Measurements from ENCODE around the gene NMT2. TPM values are rescaled to one million over a fixed set of nuclear protein-coding genes. Genes with fewer than 3 reads are reported as not detected.

The NMT2 gene
- polyA plus RNA-seq, 3 donors, result 0.35 to 1.1 (median 0.36) TPM

GRCh38 chr10:15137636-15138035, 30.9 kb downstream of the NMT2 start:
- Mint-ChIP-seq H3K27me3 (ENCODE audit: low read depth in 3 of 3) (no peaks in the 10 kb centered on the region), H3K4me3 (no peak overlapping the region), H3K4me1 (peaks cover 2% of the 10 kb centered on the region), H3K9me3 (peaks cover 0 to 1% (median 0%) of the 10 kb centered on the region in 7 donors), H3K27ac (no peak overlapping the region), H3K36me3 (no peaks in the 10 kb centered on the region)
- Histone ChIP-seq H3K4me3 (replicated peaks in 1 of 3; ENCODE audit: low read depth in 2 of 3, low read length in 3 of 3) (no peak overlapping the region), H3K79me2 (ENCODE audit: insufficient read depth, low read length) (no peaks in the 10 kb centered on the region), H4K20me1 (ENCODE audit: insufficient read depth, low read length) (no peaks in the 10 kb centered on the region), H3K9ac (ENCODE audit: insufficient read depth, low read length, poor library complexity, severe bottlenecking) (no peak overlapping the region), H3K9me3 (replicated peaks in 1 of 2; ENCODE audit: control insufficient read depth in 1 of 2, insufficient read depth in 1 of 2, low read length in 2 of 2) (no peaks in the 10 kb centered on the region), H3K36me3 (replicated peaks in 1 of 2; ENCODE audit: control insufficient read depth in 1 of 2, insufficient read depth in 2 of 2, low read length in 2 of 2) (no peaks in the 10 kb centered on the region), H3K27ac (ENCODE audit: low read depth in 1 of 2, low read length in 2 of 2) (no peak overlapping the region), H3K4me1 (ENCODE audit: control insufficient read depth in 1 of 2, insufficient read depth in 2 of 2, low read length in 2 of 2) (no peaks in the 10 kb centered on the region), H3K4me2 (replicated peaks; ENCODE audit: extremely low read depth, low read length, poor library complexity, severe bottlenecking) (no peak overlapping the region), H2AFZ (ENCODE audit: insufficient read depth, low read depth, low read length, poor library complexity, severe bottlenecking) (no peak overlapping the region), H3K27me3 (ENCODE audit: control insufficient read depth in 2 of 2, insufficient read depth in 2 of 2, low read length in 2 of 2) (no peaks in the 10 kb centered on the region)
- WGBS (ENCODE audit: insufficient coverage), result 100% methylated on average over 1 of the region's 1 CpG
- peak in 2 of 3 donors; percentile 5 to 19 for DNase-seq
- intact Hi-C loops (cut with micrococcal nuclease), result no loop called here
- no peak for TF ChIP-seq CTCF (IDR thresholded peaks at IDR 0.05)

GRCh38 chr10:15137036-15137359, 31.5 kb downstream of the NMT2 start:
- intact Hi-C loops (cut with micrococcal nuclease), result no loop called here
- Histone ChIP-seq H3K4me2 (replicated peaks; ENCODE audit: extremely low read depth, low read length, poor library complexity, severe bottlenecking) (no peak overlapping the region), H2AFZ (ENCODE audit: insufficient read depth, low read depth, low read length, poor library complexity, severe bottlenecking) (no peak overlapping the region), H3K36me3 (replicated peaks in 1 of 2; ENCODE audit: control insufficient read depth in 1 of 2, insufficient read depth in 2 of 2, low read length in 2 of 2) (no peaks in the 10 kb centered on the region), H3K9ac (ENCODE audit: insufficient read depth, low read length, poor library complexity, severe bottlenecking) (no peak overlapping the region), H3K4me1 (ENCODE audit: control insufficient read depth in 1 of 2, insufficient read depth in 2 of 2, low read length in 2 of 2) (no peaks in the 10 kb centered on the region), H3K4me3 (replicated peaks in 1 of 3; ENCODE audit: low read depth in 2 of 3, low read length in 3 of 3) (no peak overlapping the region), H3K9me3 (replicated peaks in 1 of 2; ENCODE audit: control insufficient read depth in 1 of 2, insufficient read depth in 1 of 2, low read length in 2 of 2) (no peaks in the 10 kb centered on the region), H3K27me3 (ENCODE audit: control insufficient read depth in 2 of 2, insufficient read depth in 2 of 2, low read length in 2 of 2) (no peaks in the 10 kb centered on the region), H3K27ac (ENCODE audit: low read depth in 1 of 2, low read length in 2 of 2) (no peak overlapping the region), H3K79me2 (ENCODE audit: insufficient read depth, low read length) (no peaks in the 10 kb centered on the region), H4K20me1 (ENCODE audit: insufficient read depth, low read length) (no peaks in the 10 kb centered on the region)
- H3K4me1 Mint-ChIP-seq, result peaks cover 2% of the 10 kb centered on the region
- DNase-seq, result no peak
- no peaks in the 10 kb centered on the region for H3K36me3 Mint-ChIP-seq
- WGBS (ENCODE audit: insufficient coverage), result 95% methylated on average over 2 of the region's 4 CpGs
- no peak overlapping the region for H3K4me3 Mint-ChIP-seq
- H3K9me3 Mint-ChIP-seq, result peaks cover 0 to 1% (median 0%) of the 10 kb centered on the region in 7 donors
- no peak for TF ChIP-seq CTCF (IDR thresholded peaks at IDR 0.05)
- H3K27ac Mint-ChIP-seq, result peak overlapping the region in 1 of 7 donors; percentile 9
- no peaks in the 10 kb centered on the region for H3K27me3 Mint-ChIP-seq (ENCODE audit: low read depth in 3 of 3)
